Fibroblast of mammary gland (primary cell): ENCODE measurements around the gene WDPCP.
"Not testable (repeated sequence)": the region's sequence is repeated elsewhere in the genome, so short reads cannot be mapped to it uniquely, and the experiment has no call there.

Source experiments
- DNase-seq: peaks from one replicate; pipeline ENCODE4 v3.0.0-alpha.2; 2010; ENCODE audit warnings: low read depth
- H3K4me3 ChIP-seq: 2 replicates; pipeline ENCODE4 v1.5.1; 2011; ENCODE audit warnings: low read depth, mild to moderate bottlenecking, low read length, moderate library complexity; ENCODE audit not compliant: control insufficient read depth
- CTCF ChIP-seq: conservative IDR thresholded peaks from 2 replicates; pipeline ENCODE4 v1.5.1; 2011; ENCODE audit warnings: low read depth, low read length, inconsistent platforms; ENCODE audit not compliant: control insufficient read depth, insufficient read depth

Gene WDPCP

GRCh38 chr2:63578767-63579166 lies 9.5 kb downstream of the WDPCP start:
- TF ChIP-seq CTCF, result no peak
- no peak for DNase-seq

GRCh38 chr2:63576546-63576945 lies 11.7 kb downstream of the WDPCP start:
- no peak for TF ChIP-seq CTCF
- DNase-seq, result no peak
- H3K4me3 ChIP-seq, result no peak overlapping the region

More at GRCh38 chr2:63578767-63579166, 9.5 kb downstream of the WDPCP start:
- H3K4me3 ChIP-seq, result no peak overlapping the region

GRCh38 chr2:63573726-63574345 lies 14.4 kb downstream of the WDPCP start:
- DNase-seq, H3K4me3 ChIP-seq: not testable (repeated sequence)

GRCh38 chr2:63573026-63573425 lies 15.3 kb downstream of the WDPCP start:
- H3K4me3 ChIP-seq, DNase-seq: not testable (repeated sequence)

DNA sequence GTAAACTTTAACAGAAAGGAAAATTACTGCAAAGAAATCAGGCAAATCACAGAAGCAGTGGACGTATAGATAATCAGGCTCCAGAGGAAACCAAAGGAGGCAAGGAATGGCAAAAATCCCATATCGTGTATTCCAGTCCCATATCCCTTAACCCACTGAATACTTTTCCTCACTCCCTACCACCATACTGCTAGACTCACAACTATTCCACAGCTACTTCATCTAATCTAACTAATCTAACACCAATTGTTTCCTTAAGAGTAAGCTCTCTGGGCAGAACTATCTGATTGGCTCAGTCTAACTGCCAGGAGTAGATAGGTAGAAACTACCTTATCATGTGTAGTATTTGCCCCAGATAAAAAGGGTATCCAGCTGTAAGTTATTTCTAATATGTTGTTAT lies 16.3 kb downstream of the WDPCP start:
- TF ChIP-seq CTCF, result no peak
- DNase-seq, result no peak
- H3K4me3 ChIP-seq, result no peak overlapping the region

DNA sequence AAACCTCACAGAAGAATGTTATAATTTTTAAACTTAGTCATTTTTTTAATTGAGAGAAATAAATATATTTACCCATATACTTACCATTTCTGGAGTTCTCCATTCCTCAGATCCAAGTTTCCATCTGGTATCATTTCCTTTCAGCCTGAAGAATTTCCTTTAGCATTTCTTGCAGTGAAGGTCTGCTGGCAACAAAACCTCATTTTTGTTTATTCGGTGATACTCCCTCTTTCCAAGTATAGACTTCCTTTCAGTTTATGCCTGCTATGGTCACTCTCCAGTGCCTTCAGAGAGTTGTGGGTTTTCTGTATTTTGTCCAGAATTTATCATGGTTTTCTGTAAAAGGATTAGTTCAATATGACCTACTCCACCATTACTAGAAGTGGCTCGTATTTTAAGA lies 17.0 kb downstream of the WDPCP start:
- no peak overlapping the region for H3K4me3 ChIP-seq
- no peak for TF ChIP-seq CTCF
- no peak for DNase-seq

DNA sequence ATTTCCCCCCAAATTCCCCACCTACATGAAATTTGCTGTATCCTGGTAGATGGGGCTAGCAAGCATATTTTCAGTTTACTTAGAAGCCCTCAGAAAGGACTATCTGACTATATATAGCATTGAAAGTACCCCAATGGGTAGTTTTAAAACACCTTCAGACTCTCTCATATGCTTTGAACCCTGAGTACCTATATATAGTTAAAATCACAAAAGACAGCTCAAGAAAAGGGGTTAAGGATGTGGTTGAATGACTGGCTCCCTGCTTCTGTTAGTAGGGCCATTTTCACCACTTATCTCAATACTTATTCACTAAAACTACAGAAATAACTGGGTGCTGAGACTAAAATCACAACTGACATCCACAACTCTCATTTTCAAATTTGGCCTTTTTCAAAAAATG lies 18.5 kb downstream of the WDPCP start:
- no peak for TF ChIP-seq CTCF
- DNase-seq, result no peak
- no peak overlapping the region for H3K4me3 ChIP-seq

- H3K4me3 ChIP-seq, result no peak overlapping the region
- no peak for DNase-seq
- TF ChIP-seq CTCF, result no peak
These were observed 25.5 kb downstream of the WDPCP start for GRCh38 chr2:63562751-63563150.

- not testable (repeated sequence) for DNase-seq, H3K4me3 ChIP-seq
These were observed 29.4 kb downstream of the WDPCP start for GRCh38 chr2:63558922-63559321.

GRCh38 chr2:63557819-63558218 lies 30.5 kb downstream of the WDPCP start:
- H3K4me3 ChIP-seq, DNase-seq: not testable (repeated sequence)
